H1 (cell line): ENCODE data around the gene GTF3C5. TPM values are rescaled to one million over a fixed set of nuclear protein-coding genes. Genes with fewer than 3 reads are reported as not detected.

Source experiments
- CTCF ChIA-PET: fragments of 300-600 bp; sonication (Branson Sonifier 250); formaldehyde crosslinking; loops from one replicate; lab custom pipeline; 2021; ENCODE audit not compliant: partially characterized antibody; lab: Charles Lee
- POLR2A ChIA-PET: fragments of 300-600 bp; sonication (Branson Sonifier 250); formaldehyde crosslinking; loops from one replicate; lab custom pipeline; 2021; ENCODE audit warnings: inconsistent platforms; ENCODE audit not compliant: partially characterized antibody; lab: Charles Lee
- DNase-seq, 2 experiments: peaks; one replicate each; pipeline versions ENCODE4 v3.0.0 to v3.0.0-alpha.2; 2010 to 2022; ENCODE audit warnings: low spot score in 2 of 2, low read depth in 1 of 2, mixed read lengths in 1 of 2
- FAIRE-seq: peaks from 2 replicates; lab custom pipeline; 2011; peaks lifted over from hg19 to GRCh38; lab: Jason Lieb, UNC
- H2AFZ ChIP-seq: 2 replicates; pipeline ENCODE4 v1.8.1; 2012; ENCODE audit warnings: low read length, inconsistent platforms
- H2AK5ac ChIP-seq: 2 replicates; pipeline ENCODE4 v1.6.1; 2013; ENCODE audit warnings: low read depth, low read length
- H2BK120ac ChIP-seq: replicated peaks from 2 replicates; pipeline ENCODE3; 2013; ENCODE audit warnings: low read depth, low read length, inconsistent platforms
- H2BK12ac ChIP-seq: 2 replicates; pipeline ENCODE4 v1.6.1; 2013; ENCODE audit warnings: low read depth, low read length
- H2BK15ac ChIP-seq: 2 replicates; pipeline ENCODE4 v1.6.1; 2013; ENCODE audit warnings: low read length
- H2BK20ac ChIP-seq: 2 replicates; pipeline ENCODE4 v1.6.1; 2013; ENCODE audit warnings: low read length
- H2BK5ac ChIP-seq: 2 replicates; pipeline ENCODE4 v1.6.1; 2013; ENCODE audit warnings: low read depth, low read length
- H3K14ac ChIP-seq: 2 replicates; pipeline ENCODE4 v1.6.1; 2013; ENCODE audit warnings: inconsistent platforms; ENCODE audit not compliant: insufficient read length
- H3K18ac ChIP-seq: 2 replicates; pipeline ENCODE4 v1.6.1; 2013; ENCODE audit warnings: low read length; ENCODE audit errors: extremely low read depth
- H3K23ac ChIP-seq: 2 replicates; pipeline ENCODE4 v1.6.1; 2013; ENCODE audit warnings: inconsistent platforms; ENCODE audit not compliant: insufficient read length
- H3K23me2 ChIP-seq: 2 replicates; pipeline ENCODE4 v1.6.1; 2013; ENCODE audit warnings: low read depth, low read length
- H3K27ac ChIP-seq: 2 replicates; pipeline ENCODE4 v1.6.1; 2011; ENCODE audit warnings: low read depth, low read length, inconsistent platforms
- H3K27me3 ChIP-seq, 4 experiments: replicated peaks in 1 of 4; 1 replicate in 1 of 4; 2 replicates in 3 of 4; pipeline versions ENCODE4 v1.6.1 to v1.8.1; 2011 to 2013; ENCODE audit warnings: low read length in 3 of 4, mild to moderate bottlenecking in 3 of 4, inconsistent platforms in 2 of 4, mixed read lengths in 2 of 4, moderate library complexity in 1 of 4; ENCODE audit not compliant: control insufficient read depth in 3 of 4, insufficient read depth in 3 of 4; ENCODE audit errors: extremely low read depth in 1 of 4
- H3K36me3 ChIP-seq, 4 experiments: 2 replicates each; pipeline versions ENCODE4 v1.6.1 to v1.8.1; 2011 to 2013; ENCODE audit warnings: mild to moderate bottlenecking in 4 of 4, low read length in 3 of 4, moderate library complexity in 2 of 4, control low read depth in 1 of 4, inconsistent platforms in 1 of 4; ENCODE audit not compliant: insufficient read depth in 4 of 4, control insufficient read depth in 2 of 4
- H3K4ac ChIP-seq: replicated peaks from 2 replicates; pipeline ENCODE3; 2013; ENCODE audit warnings: low read length, low read depth, mixed read lengths, inconsistent platforms; ENCODE audit not compliant: insufficient read length
- H3K4me1 ChIP-seq, 4 experiments: replicated peaks in 1 of 4; 1 replicate in 1 of 4; 2 replicates in 3 of 4; pipeline versions ENCODE4 v1.6.1 to v1.8.1; 2011 to 2013; ENCODE audit warnings: low read length in 3 of 4, inconsistent platforms in 2 of 4, mixed read lengths in 1 of 4; ENCODE audit not compliant: insufficient read depth in 4 of 4, control insufficient read depth in 3 of 4
- H3K4me2 ChIP-seq, 2 experiments: 2 replicates each; pipeline versions ENCODE4 v1.6.1 to v1.8.1; 2011 to 2013; ENCODE audit warnings: low read depth in 2 of 2, low read length in 2 of 2, control low read depth in 1 of 2, inconsistent platforms in 1 of 2, mild to moderate bottlenecking in 1 of 2; ENCODE audit not compliant: insufficient read depth in 1 of 2
- H3K4me3 ChIP-seq, 4 experiments: fragments of 200-600, 300-600 bp in 1 of 4; sonication (generic), shearing (Covaris generic), sonication (Bioruptor Twin) in 1 of 4; 2 replicates each; pipeline versions ENCODE4 v1.5.1 to v1.8.1; 2011 to 2016; ENCODE audit warnings: low read length in 4 of 4, low read depth in 3 of 4, control low read depth in 2 of 4, inconsistent platforms in 2 of 4, mild to moderate bottlenecking in 2 of 4, mixed read lengths in 1 of 4, moderate library complexity in 1 of 4; ENCODE audit not compliant: insufficient read depth in 2 of 4; ENCODE audit errors: extremely low read depth in 1 of 4
- H3K56ac ChIP-seq: replicated peaks from 2 replicates; pipeline ENCODE3; 2013; ENCODE audit warnings: low read depth, mild to moderate bottlenecking, mixed read lengths, low read length, inconsistent platforms; ENCODE audit not compliant: insufficient read length
- H3K79me1 ChIP-seq: 2 replicates; pipeline ENCODE4 v1.6.1; 2013; ENCODE audit warnings: low read depth, low read length, control low read depth
- H3K79me2 ChIP-seq, 2 experiments: 2 replicates each; pipeline versions ENCODE4 v1.6.1 to v1.8.1; 2012 to 2013; ENCODE audit warnings: low read length in 2 of 2, mild to moderate bottlenecking in 2 of 2, inconsistent platforms in 1 of 2; ENCODE audit not compliant: insufficient read depth in 2 of 2, control insufficient read depth in 1 of 2
- H3K9ac ChIP-seq, 4 experiments: replicated peaks in 1 of 4; 1 replicate in 1 of 4; 2 replicates in 3 of 4; pipeline versions ENCODE4 v1.6.1 to v1.8.1; 2011 to 2013; ENCODE audit warnings: low read depth in 3 of 4, low read length in 3 of 4, control low read depth in 2 of 4, mild to moderate bottlenecking in 2 of 4, moderate library complexity in 2 of 4, inconsistent platforms in 1 of 4; ENCODE audit errors: extremely low read depth in 1 of 4
- H3K9me3 ChIP-seq, 2 experiments: 2 replicates each; pipeline versions ENCODE4 v1.6.1 to v1.8.1; 2012 to 2013; ENCODE audit warnings: mild to moderate bottlenecking in 2 of 2, moderate library complexity in 2 of 2, control low read depth in 1 of 2, inconsistent platforms in 1 of 2, low read depth in 1 of 2, low read length in 1 of 2, mixed read lengths in 1 of 2; ENCODE audit not compliant: insufficient read depth in 2 of 2
- H4K20me1 ChIP-seq, 2 experiments: replicated peaks in 1 of 2; 2 replicates each; pipeline versions ENCODE3 to v1.8.1; 2011 to 2013; ENCODE audit warnings: inconsistent platforms in 2 of 2, low read length in 2 of 2, mild to moderate bottlenecking in 1 of 2; ENCODE audit not compliant: insufficient read depth in 2 of 2, control insufficient read depth in 1 of 2
- H4K5ac ChIP-seq: 2 replicates; pipeline ENCODE4 v1.6.1; 2013; ENCODE audit warnings: low read length, low read depth, mixed read lengths, inconsistent platforms; ENCODE audit not compliant: insufficient read length
- H4K8ac ChIP-seq: 2 replicates; pipeline ENCODE4 v1.8.0; 2013; ENCODE audit warnings: mild to moderate bottlenecking, moderate library complexity, low read length, inconsistent platforms; ENCODE audit not compliant: insufficient read depth; ENCODE audit errors: extremely low read depth
- H4K91ac ChIP-seq: replicated peaks from 2 replicates; pipeline ENCODE3; 2013; ENCODE audit warnings: low read length, mixed read lengths, inconsistent platforms; ENCODE audit not compliant: insufficient read length
- BACH1 ChIP-seq: IDR thresholded peaks from 2 replicates; pipeline ENCODE4 v1.6.1; 2012; ENCODE audit warnings: low read length, improper control_type of control experiment
- CTBP2 ChIP-seq: IDR thresholded peaks from 2 replicates; pipeline ENCODE4 v1.7.0; 2011; ENCODE audit warnings: borderline replicate concordance, mild to moderate bottlenecking, moderate library complexity, mixed read lengths, low read length; ENCODE audit not compliant: insufficient read depth, insufficient read length
- KDM4A ChIP-seq: IDR thresholded peaks from one replicate; pipeline ENCODE4 v1.7.1; 2012; ENCODE audit warnings: low read depth, mild to moderate bottlenecking, moderate library complexity, low read length, inconsistent platforms; ENCODE audit not compliant: severe bottlenecking
- SUZ12 ChIP-seq: fragments of 200-600 bp; sonication (generic); IDR thresholded peaks from 2 replicates; pipeline ENCODE4 v1.6.1; 2012; ENCODE audit warnings: mild to moderate bottlenecking, inconsistent platforms, low read length, moderate library complexity, mixed read lengths
- WGBS, 2 experiments: shearing (Covaris generic) in 1 of 2; methylation state at CpG; one replicate each; pipeline versions ENCODE4 v1.1.6 to v1.1.7; 2013 to 2015; ENCODE audit warnings: low lambda C conversion rate in 2 of 2, mixed read lengths in 2 of 2, inconsistent platforms in 1 of 2, low coverage in 1 of 2, missing lambda C conversion rate in 1 of 2; ENCODE audit not compliant: insufficient replicate concordance in 2 of 2, insufficient coverage in 1 of 2, insufficient read length in 1 of 2; ENCODE audit errors: extremely low coverage in 1 of 2, missing lambda C conversion rate in 1 of 2; 5-methylcytosine and 5-hydroxymethylcytosine counted together
- polyA plus RNA-seq, 7 experiments: library from polyadenylated mRNA; depleted of rRNA in 3 of 7; stranded (reverse) in 5 of 7; unstranded in 2 of 7; fragments of >200 nt in 5 of 7; fragments of 200-250 nt in 2 of 7; gene quantifications; 1 replicate in 5 of 7; 2 replicates in 1 of 7; 4 replicates in 1 of 7; pipeline versions ENCODE4 v1.2.1 to v1.2.3, GENCODE V29; 2011 to 2013; ENCODE audit warnings: missing spikeins in 2 of 7, mixed read lengths in 2 of 7
- total RNA-seq: library from RNA; stranded (reverse); fragmentation: NEBNext Ultra II Directional; extraction: Animal tissue kit (Norgen Biotek cat#: 25700); gene quantifications from 2 replicates; pipeline ENCODE4 v1.2.1, GENCODE V29; 2021
- TF ChIP-seq, protein P1 (sequence below), 3 experiments: IDR thresholded peaks; 1 replicate in 2 of 3; 2 replicates in 1 of 3; pipeline versions ENCODE4 v1.5.1 to v1.6.1; 2011; ENCODE audit warnings: low read length in 3 of 3, mild to moderate bottlenecking in 3 of 3, inconsistent platforms in 2 of 3, low read depth in 1 of 3, moderate library complexity in 1 of 3; ENCODE audit not compliant: insufficient read depth in 1 of 3; ENCODE audit errors: control extremely low read depth in 1 of 3

GTF3C5 gene
- total and polyA plus RNA-seq, 2 of the 8 experiments (the other 6 are each of a cell fraction or from before 2014, with no cell fraction given), result 78.7 to 87.1 TPM

DNA sequence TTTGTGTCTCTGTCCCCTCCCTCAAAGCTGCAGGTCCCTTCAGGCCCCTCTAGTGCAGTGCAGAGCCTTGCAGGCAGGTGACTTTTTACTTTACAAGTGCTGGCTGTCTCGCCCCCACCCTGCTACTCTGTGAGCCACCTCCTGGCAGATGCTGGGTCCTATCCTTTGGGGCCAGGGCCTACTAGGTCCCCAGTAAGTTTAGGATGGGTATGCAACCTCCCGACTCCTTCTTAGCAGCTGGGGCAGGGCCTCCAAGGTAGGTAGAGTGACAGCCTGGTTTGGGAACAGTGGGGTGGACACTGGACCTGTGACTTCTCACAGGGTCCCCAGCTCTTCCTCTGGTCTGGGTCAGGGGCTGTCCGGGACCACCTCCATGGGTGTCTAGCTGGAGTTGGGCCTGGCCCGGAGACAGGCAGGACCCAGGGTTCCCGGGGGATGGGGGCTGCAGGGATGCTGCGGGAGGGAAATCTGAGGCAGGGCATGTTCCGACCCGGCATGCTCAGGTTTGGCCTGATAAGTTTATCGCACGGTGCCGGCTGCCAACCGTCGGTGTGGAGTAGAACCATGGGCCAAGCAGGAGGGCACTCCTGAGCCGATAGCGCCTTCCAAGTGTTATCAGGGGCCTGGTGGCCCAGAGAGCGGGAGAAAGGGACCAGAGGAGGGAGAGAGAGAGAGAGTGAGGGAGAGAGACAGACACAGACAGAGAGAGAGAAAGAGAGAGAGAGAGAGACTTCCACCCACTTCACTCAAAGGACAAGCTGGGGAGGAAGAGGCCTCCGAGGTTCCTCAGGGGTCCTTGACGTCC is 31.8 kb upstream of the GTF3C5 start:
- H3K18ac ChIP-seq, result no peak overlapping the region
- WGBS, 2 experiments, result 90% methylated on average over 18 of the region's 18 CpGs; no CpG with 5 or more reads in 1 of the 2 experiments
- peaks cover 0 to 16% (median 13%) of the 10 kb centered on the region in 4 experiments; a peak in 5 of 7 replicates for H3K27me3 ChIP-seq
- H3K4me1 ChIP-seq, result peaks cover 3 to 23% (median 15%) of the 10 kb centered on the region in 4 experiments
- H2BK15ac ChIP-seq, result no peak overlapping the region
- H2AK5ac ChIP-seq, result no peak overlapping the region
- H4K5ac ChIP-seq, result no peak overlapping the region
- no peak overlapping the region for H2BK5ac ChIP-seq
- no peak overlapping the region for H4K91ac ChIP-seq
- no peak overlapping the region for H3K14ac ChIP-seq
- no peaks in the 10 kb centered on the region for H4K20me1 ChIP-seq
- POLR2A ChIA-PET, result no interaction called here
- H3K23ac ChIP-seq, result no peak overlapping the region
- no peak overlapping the region for H4K8ac ChIP-seq
- no peaks in the 10 kb centered on the region for H3K79me1 ChIP-seq
- CTCF ChIA-PET, result interaction anchor here (0.9 to 8.2 kb wide), 2 partner anchors 25 to 26 kb away, joined by 5 to 57 read pairs; no protein-coding TSS in a partner anchor
- H3K36me3 ChIP-seq, result no peaks in the 10 kb centered on the region
- no peak overlapping the region for H3K56ac ChIP-seq
- H3K9me3 ChIP-seq, result no peaks in the 10 kb centered on the region
- H2AFZ ChIP-seq, result no peak overlapping the region
- no peak for FAIRE-seq
- TF ChIP-seq SUZ12 (no peak), BACH1 (no peak), CTBP2 (no peak), KDM4A (no peak)
- TF ChIP-seq, protein P1, sequence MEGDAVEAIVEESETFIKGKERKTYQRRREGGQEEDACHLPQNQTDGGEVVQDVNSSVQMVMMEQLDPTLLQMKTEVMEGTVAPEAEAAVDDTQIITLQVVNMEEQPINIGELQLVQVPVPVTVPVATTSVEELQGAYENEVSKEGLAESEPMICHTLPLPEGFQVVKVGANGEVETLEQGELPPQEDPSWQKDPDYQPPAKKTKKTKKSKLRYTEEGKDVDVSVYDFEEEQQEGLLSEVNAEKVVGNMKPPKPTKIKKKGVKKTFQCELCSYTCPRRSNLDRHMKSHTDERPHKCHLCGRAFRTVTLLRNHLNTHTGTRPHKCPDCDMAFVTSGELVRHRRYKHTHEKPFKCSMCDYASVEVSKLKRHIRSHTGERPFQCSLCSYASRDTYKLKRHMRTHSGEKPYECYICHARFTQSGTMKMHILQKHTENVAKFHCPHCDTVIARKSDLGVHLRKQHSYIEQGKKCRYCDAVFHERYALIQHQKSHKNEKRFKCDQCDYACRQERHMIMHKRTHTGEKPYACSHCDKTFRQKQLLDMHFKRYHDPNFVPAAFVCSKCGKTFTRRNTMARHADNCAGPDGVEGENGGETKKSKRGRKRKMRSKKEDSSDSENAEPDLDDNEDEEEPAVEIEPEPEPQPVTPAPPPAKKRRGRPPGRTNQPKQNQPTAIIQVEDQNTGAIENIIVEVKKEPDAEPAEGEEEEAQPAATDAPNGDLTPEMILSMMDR (IDR thresholded peaks at IDR 0.05; ENCODE audit: control extremely low read depth in 1 of 3, insufficient read depth in 1 of 3, low read depth in 1 of 3, low read length in 3 of 3), result 0 out of 4 replicates have a peak, but pooled peaks of 1 of the 3 experiments have one; percentile 12
- H3K4me2 ChIP-seq, result no peak overlapping the region
- DNase-seq, result no peak
- H3K9ac ChIP-seq, result no peak overlapping the region
- no peak overlapping the region for H2BK20ac ChIP-seq
- no peak overlapping the region for H3K27ac ChIP-seq
- H3K4me3 ChIP-seq, result no peak overlapping the region
- no peaks in the 10 kb centered on the region for H3K79me2 ChIP-seq
- H2BK12ac ChIP-seq, result no peak overlapping the region
- H2BK120ac ChIP-seq, result no peak overlapping the region
- H3K4ac ChIP-seq, result no peak overlapping the region
- no peaks in the 10 kb centered on the region for H3K23me2 ChIP-seq
